Measurements from ENCODE around the gene IL22RA2.
A peak's percentile ranks its signal among the peaks of the same experiment; 100 is the strongest.
"Not testable (repeated sequence)": the region's sequence is repeated elsewhere in the genome, so short reads cannot be mapped to it uniquely, and the experiment has no call there.

The IL22RA2 gene

GRCh38 chr6:137126875-137127485 is 46.5 kb downstream of the IL22RA2 start:
- no peak for DNase-seq (ENCODE audit: low read depth)

GRCh38 chr6:137123078-137123477 is 50.4 kb downstream of the IL22RA2 start:
- DNase-seq (ENCODE audit: low read depth) = no peak

- no peak for DNase-seq (ENCODE audit: low read depth)
Observed at GRCh38 chr6:137122612-137123011, 50.8 kb downstream of the IL22RA2 start.

GRCh38 chr6:137121401-137121997 is 51.9 kb downstream of the IL22RA2 start:
- no peak for DNase-seq (ENCODE audit: low read depth)

- no peak for DNase-seq (ENCODE audit: low read depth)
Observed at GRCh38 chr6:137120748-137121147, 52.7 kb downstream of the IL22RA2 start.

- no peak for DNase-seq (ENCODE audit: low read depth)
Observed at GRCh38 chr6:137119196-137120104, 54.0 kb downstream of the IL22RA2 start.

- DNase-seq (ENCODE audit: low read depth) = no peak
Observed at GRCh38 chr6:137117581-137117980, 55.9 kb downstream of the IL22RA2 start.

- no peak for DNase-seq (ENCODE audit: low read depth)
Observed at GRCh38 chr6:137116807-137117206, 56.6 kb downstream of the IL22RA2 start.

- DNase-seq (ENCODE audit: low read depth) = no peak
Observed at GRCh38 chr6:137115658-137116057, 57.8 kb downstream of the IL22RA2 start.

- DNase-seq (ENCODE audit: low read depth) = peak; percentile 66
Observed at GRCh38 chr6:137112067-137112355, 61.4 kb downstream of the IL22RA2 start.

- no peak for DNase-seq (ENCODE audit: low read depth)
Observed at GRCh38 chr6:137111296-137112066, 62.0 kb downstream of the IL22RA2 start.

GRCh38 chr6:137107767-137108105 is 65.7 kb downstream of the IL22RA2 start:
- DNase-seq (ENCODE audit: low read depth) = no peak

GRCh38 chr6:137107047-137107766 is 66.2 kb downstream of the IL22RA2 start:
- not testable (repeated sequence) for DNase-seq (ENCODE audit: low read depth)

GRCh38 chr6:137106183-137106582 is 67.3 kb downstream of the IL22RA2 start:
- DNase-seq (ENCODE audit: low read depth) = no peak

GRCh38 chr6:137105375-137105774 is 68.1 kb downstream of the IL22RA2 start:
- DNase-seq (ENCODE audit: low read depth) = no peak

GRCh38 chr6:137104926-137105325 is 68.5 kb downstream of the IL22RA2 start:
- DNase-seq (ENCODE audit: low read depth) = no peak

GRCh38 chr6:137102851-137103492 is 70.5 kb downstream of the IL22RA2 start:
- no peak for DNase-seq (ENCODE audit: low read depth)

GRCh38 chr6:137102050-137102848 is 71.2 kb downstream of the IL22RA2 start:
- no peak for DNase-seq (ENCODE audit: low read depth)

GRCh38 chr6:137099689-137100403 is 73.6 kb downstream of the IL22RA2 start:
- no peak for DNase-seq (ENCODE audit: low read depth)

GRCh38 chr6:137097526-137097925 is 75.9 kb downstream of the IL22RA2 start:
- no peak for DNase-seq (ENCODE audit: low read depth)
